Colonic mucosa (tissue), 4 donors: Measurements from ENCODE around the gene FGF1. TPM values are rescaled to one million over a fixed set of nuclear protein-coding genes. Genes with fewer than 3 reads are reported as not detected.

ENCODE experiments used
- DNase-seq: peaks from one replicate; pipeline ENCODE4 v3.0.0-alpha.2; 2020
- H3K27ac ChIP-seq: fragments of 200-600 bp; one replicate; pipeline ENCODE4 v1.8.0; 2021
- H3K27me3 ChIP-seq: fragments of 200-600 bp; one replicate; pipeline ENCODE4 v1.8.0; 2021
- H3K36me3 ChIP-seq: fragments of 200-600 bp; one replicate; pipeline ENCODE4 v1.8.0; 2021
- H3K4me1 ChIP-seq: fragments of 200-600 bp; one replicate; pipeline ENCODE4 v1.8.0; 2021; ENCODE audit warnings: mild to moderate bottlenecking
- H3K4me3 ChIP-seq: fragments of 200-600 bp; one replicate; pipeline ENCODE4 v1.8.0; 2021
- H3K9ac ChIP-seq, 2 donors: one replicate each; pipeline ENCODE4 v1.7.0; 2013; ENCODE audit warnings: control low read depth in 2 of 2, low read depth in 2 of 2, low read length in 2 of 2
- H3K9me3 ChIP-seq: fragments of 200-600 bp; one replicate; pipeline ENCODE4 v1.8.0; 2021
- intact Hi-C: fragments of 100-400 bp; cut with DNase I; formaldehyde crosslinking; loops from one replicate; pipeline ENCODE4 v1.14.1; 2022
- total RNA-seq, 2 donors: library from RNA; stranded (reverse); fragmentation: NEBNext Ultra II Directional in 1 of 2; extraction: Animal tissue kit (Norgen Biotek cat#: 25700) in 1 of 2; gene quantifications; one replicate each; pipeline ENCODE4 v1.2.1, GENCODE V29; 2021
- TF ChIP-seq, protein P1 (sequence below): fragments of 200-600 bp; IDR thresholded peaks from one replicate; pipeline ENCODE4 v1.8.0; 2022; ENCODE audit warnings: antibody characterized with exemption, mild to moderate bottlenecking
- donor health status: healthy.
- donor health status: DM: no; HTN: no; CAD: no.
- donor health status: DM: no; HTN: no; CAD: no.

Gene FGF1
- total RNA-seq, 2 donors from 2014 or later: 0.90 TPM; not detected in 1

GRCh38 chr5:142636698-142637324, 49.1 kb downstream of the FGF1 start:
- Histone ChIP-seq H3K4me1 (no peaks in the 10 kb centered on the region), H3K9ac (no peak overlapping the region), H3K4me3 (no peak overlapping the region), H3K27me3 (no peaks in the 10 kb centered on the region), H3K9me3 (no peaks in the 10 kb centered on the region), H3K27ac (no peak overlapping the region), H3K36me3 (no peaks in the 10 kb centered on the region)
- TF ChIP-seq, protein P1, sequence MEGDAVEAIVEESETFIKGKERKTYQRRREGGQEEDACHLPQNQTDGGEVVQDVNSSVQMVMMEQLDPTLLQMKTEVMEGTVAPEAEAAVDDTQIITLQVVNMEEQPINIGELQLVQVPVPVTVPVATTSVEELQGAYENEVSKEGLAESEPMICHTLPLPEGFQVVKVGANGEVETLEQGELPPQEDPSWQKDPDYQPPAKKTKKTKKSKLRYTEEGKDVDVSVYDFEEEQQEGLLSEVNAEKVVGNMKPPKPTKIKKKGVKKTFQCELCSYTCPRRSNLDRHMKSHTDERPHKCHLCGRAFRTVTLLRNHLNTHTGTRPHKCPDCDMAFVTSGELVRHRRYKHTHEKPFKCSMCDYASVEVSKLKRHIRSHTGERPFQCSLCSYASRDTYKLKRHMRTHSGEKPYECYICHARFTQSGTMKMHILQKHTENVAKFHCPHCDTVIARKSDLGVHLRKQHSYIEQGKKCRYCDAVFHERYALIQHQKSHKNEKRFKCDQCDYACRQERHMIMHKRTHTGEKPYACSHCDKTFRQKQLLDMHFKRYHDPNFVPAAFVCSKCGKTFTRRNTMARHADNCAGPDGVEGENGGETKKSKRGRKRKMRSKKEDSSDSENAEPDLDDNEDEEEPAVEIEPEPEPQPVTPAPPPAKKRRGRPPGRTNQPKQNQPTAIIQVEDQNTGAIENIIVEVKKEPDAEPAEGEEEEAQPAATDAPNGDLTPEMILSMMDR: no peak
- DNase-seq: no peak
- intact Hi-C loops: no loop called here

DNA sequence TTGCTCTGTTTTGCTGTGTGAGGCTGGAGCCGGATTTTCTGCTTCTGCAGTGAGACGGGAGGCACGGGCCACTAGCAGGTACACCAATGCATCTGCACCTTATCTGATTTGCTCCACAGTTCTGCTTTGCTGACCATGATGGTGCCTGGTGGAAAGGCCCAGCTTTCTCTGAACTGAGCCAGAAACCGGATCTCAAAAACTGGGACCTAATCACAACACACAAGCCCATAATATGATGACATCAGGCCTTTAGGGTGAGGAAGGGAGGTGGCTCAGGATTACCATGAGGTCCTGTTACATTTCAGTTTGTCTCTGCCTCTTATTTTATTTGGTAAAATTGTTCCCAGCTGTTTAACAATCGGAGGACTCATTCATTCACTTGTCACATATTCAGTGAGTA, 49.8 kb downstream of the FGF1 start:
- H3K9me3 ChIP-seq: no peaks in the 10 kb centered on the region
- no peaks in the 10 kb centered on the region for H3K27me3 ChIP-seq
- no peak overlapping the region for H3K27ac ChIP-seq
- H3K9ac ChIP-seq: no peak overlapping the region
- no peaks in the 10 kb centered on the region for H3K36me3 ChIP-seq
- no peak for DNase-seq
- H3K4me3 ChIP-seq: no peak overlapping the region
- no peaks in the 10 kb centered on the region for H3K4me1 ChIP-seq
- TF ChIP-seq, protein P1: no peak
- intact Hi-C loops: no loop called here

GRCh38 chr5:142634216-142635011, 51.5 kb downstream of the FGF1 start:
- intact Hi-C loops: no loop called here
- Histone ChIP-seq H3K4me1 (no peaks in the 10 kb centered on the region), H3K9me3 (no peaks in the 10 kb centered on the region)

GRCh38 chr5:142630927-142631539, 54.9 kb downstream of the FGF1 start:
- no peaks in the 10 kb centered on the region for H3K36me3 ChIP-seq
- no peak overlapping the region for H3K4me3 ChIP-seq
- H3K27me3 ChIP-seq: no peaks in the 10 kb centered on the region
- intact Hi-C loops: no loop called here
- no peak for DNase-seq
- no peaks in the 10 kb centered on the region for H3K9me3 ChIP-seq
- H3K4me1 ChIP-seq: no peaks in the 10 kb centered on the region
- TF ChIP-seq, protein P1: no peak
- H3K27ac ChIP-seq: no peak overlapping the region
- no peak overlapping the region for H3K9ac ChIP-seq

More at GRCh38 chr5:142634216-142635011, 51.5 kb downstream of the FGF1 start:
- TF ChIP-seq, protein P1: no peak
- no peak overlapping the region for H3K9ac ChIP-seq
- H3K27me3 ChIP-seq: no peaks in the 10 kb centered on the region
- H3K4me3 ChIP-seq: no peak overlapping the region
- H3K27ac ChIP-seq: no peak overlapping the region
- DNase-seq: no peak
- H3K36me3 ChIP-seq: no peaks in the 10 kb centered on the region

DNA sequence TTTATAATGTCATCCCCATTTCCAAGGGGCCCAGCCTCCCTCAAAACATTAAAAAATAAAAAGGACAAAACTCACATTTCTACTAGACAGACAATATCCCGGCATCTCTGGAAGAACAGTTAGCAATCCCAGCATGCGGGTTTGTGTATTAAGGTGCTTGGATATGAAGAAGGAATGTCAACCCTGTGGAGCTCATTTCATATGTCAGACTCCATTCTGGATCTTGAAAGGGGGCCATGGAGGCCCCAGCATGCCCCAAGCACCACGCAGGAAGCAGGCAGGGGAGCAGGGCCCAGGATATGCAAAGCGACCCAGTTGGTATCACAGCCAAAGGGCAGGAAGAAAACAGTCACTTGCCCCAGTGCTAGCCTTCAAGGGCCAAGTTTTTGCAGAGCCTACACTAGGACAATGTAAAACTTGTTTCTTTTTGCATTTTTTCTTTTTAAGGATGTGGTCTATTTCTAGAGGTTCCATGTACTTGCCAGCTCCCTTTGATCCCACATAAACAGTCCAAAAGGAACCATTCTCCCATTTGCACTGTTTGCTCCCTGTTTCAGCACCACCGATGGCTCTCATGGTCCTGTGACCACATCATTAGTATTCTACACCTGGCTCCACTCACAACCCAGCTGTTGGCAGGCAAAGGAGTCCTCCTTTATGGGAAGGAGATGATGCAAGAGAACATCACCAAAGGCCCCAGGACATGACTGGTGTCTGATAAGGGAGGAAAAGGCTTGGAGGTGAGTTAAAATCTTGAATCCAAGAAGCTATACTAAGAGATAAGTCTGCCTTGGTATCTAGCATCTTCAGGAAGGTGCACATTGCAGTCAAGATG, 58.3 kb downstream of the FGF1 start:
- no peak for DNase-seq
- intact Hi-C loops: no loop called here
- H3K4me1 ChIP-seq: no peaks in the 10 kb centered on the region
- no peaks in the 10 kb centered on the region for H3K27me3 ChIP-seq
- H3K9me3 ChIP-seq: no peaks in the 10 kb centered on the region
- TF ChIP-seq, protein P1: no peak
- no peak overlapping the region for H3K9ac ChIP-seq
- no peaks in the 10 kb centered on the region for H3K36me3 ChIP-seq
- no peak overlapping the region for H3K27ac ChIP-seq
- no peak overlapping the region for H3K4me3 ChIP-seq
